DND-41 (cell line): ENCODE data around the gene SUPT16H.
"Not testable (repeated sequence)": the region's sequence is repeated elsewhere in the genome, so short reads cannot be mapped to it uniquely, and the experiment has no call there.

Experiments used
- ATAC-seq: fragments of 200-7000 bp; cut with Tn5 transposase; 3 replicates; pipeline ENCODE4 v1.9.1; 2021; ENCODE audit warnings: low read depth; ENCODE audit not compliant: insufficient read depth
- DNase-seq: peaks from one replicate; pipeline ENCODE4 v3.0.0-alpha.2; 2020
- H2AFZ ChIP-seq: 2 replicates; pipeline ENCODE4 v1.6.0; 2012; ENCODE audit warnings: low read depth, low read length
- H3K27ac ChIP-seq: 2 replicates; pipeline ENCODE4 v1.5.1; 2012; ENCODE audit warnings: low read length, inconsistent platforms
- H3K27me3 ChIP-seq: fragments of 200-600 bp; sonication (generic); 2 replicates; pipeline ENCODE4 v1.6.0; 2012; ENCODE audit warnings: low read length, mild to moderate bottlenecking, inconsistent platforms; ENCODE audit not compliant: insufficient read depth, poor library complexity
- H3K36me3 ChIP-seq: 2 replicates; pipeline ENCODE4 v1.5.1; 2012; ENCODE audit warnings: low read length, inconsistent platforms; ENCODE audit not compliant: insufficient read depth
- H3K4me1 ChIP-seq: 2 replicates; pipeline ENCODE4 v1.5.1; 2012; ENCODE audit warnings: mild to moderate bottlenecking, low read length; ENCODE audit not compliant: insufficient read depth
- H3K4me2 ChIP-seq: 2 replicates; pipeline ENCODE4 v1.6.0; 2012; ENCODE audit warnings: mild to moderate bottlenecking, moderate library complexity, low read length, inconsistent platforms; ENCODE audit not compliant: insufficient read depth
- H3K4me3 ChIP-seq, 2 experiments: fragments of 200-600 bp in 1 of 2; shearing (Covaris generic) in 1 of 2; 2 replicates each; pipeline ENCODE4 v1.5.1; 2012 to 2016; ENCODE audit warnings: inconsistent platforms in 2 of 2, low read length in 2 of 2, mild to moderate bottlenecking in 2 of 2, low read depth in 1 of 2, moderate library complexity in 1 of 2
- H3K79me2 ChIP-seq: 2 replicates; pipeline ENCODE4 v1.6.0; 2012; ENCODE audit warnings: low read length, inconsistent platforms; ENCODE audit not compliant: insufficient read depth
- H3K9ac ChIP-seq: 2 replicates; pipeline ENCODE4 v1.6.0; 2012; ENCODE audit warnings: low read depth, mild to moderate bottlenecking, inconsistent platforms, low read length, moderate library complexity
- H3K9me3 ChIP-seq: 2 replicates; pipeline ENCODE4 v1.5.1; 2012; ENCODE audit warnings: low read length, moderate library complexity, mild to moderate bottlenecking, inconsistent platforms; ENCODE audit not compliant: insufficient read depth, severe bottlenecking
- H4K20me1 ChIP-seq: 2 replicates; pipeline ENCODE4 v1.6.0; 2012; ENCODE audit warnings: low read length; ENCODE audit not compliant: insufficient read depth
- EZH2 ChIP-seq: IDR thresholded peaks from 3 replicates; pipeline ENCODE4 v1.6.1; 2012; ENCODE audit warnings: borderline replicate concordance, low read depth, mild to moderate bottlenecking, moderate library complexity, low read length, inconsistent platforms; ENCODE audit not compliant: severe bottlenecking
- TF ChIP-seq, protein P1 (sequence below): IDR thresholded peaks from 2 replicates; pipeline ENCODE4 v1.5.1; 2012; ENCODE audit warnings: borderline replicate concordance, low read length, moderate library complexity, mild to moderate bottlenecking; ENCODE audit not compliant: poor library complexity, severe bottlenecking; ENCODE audit errors: extremely low read depth

The SUPT16H gene

DNA sequence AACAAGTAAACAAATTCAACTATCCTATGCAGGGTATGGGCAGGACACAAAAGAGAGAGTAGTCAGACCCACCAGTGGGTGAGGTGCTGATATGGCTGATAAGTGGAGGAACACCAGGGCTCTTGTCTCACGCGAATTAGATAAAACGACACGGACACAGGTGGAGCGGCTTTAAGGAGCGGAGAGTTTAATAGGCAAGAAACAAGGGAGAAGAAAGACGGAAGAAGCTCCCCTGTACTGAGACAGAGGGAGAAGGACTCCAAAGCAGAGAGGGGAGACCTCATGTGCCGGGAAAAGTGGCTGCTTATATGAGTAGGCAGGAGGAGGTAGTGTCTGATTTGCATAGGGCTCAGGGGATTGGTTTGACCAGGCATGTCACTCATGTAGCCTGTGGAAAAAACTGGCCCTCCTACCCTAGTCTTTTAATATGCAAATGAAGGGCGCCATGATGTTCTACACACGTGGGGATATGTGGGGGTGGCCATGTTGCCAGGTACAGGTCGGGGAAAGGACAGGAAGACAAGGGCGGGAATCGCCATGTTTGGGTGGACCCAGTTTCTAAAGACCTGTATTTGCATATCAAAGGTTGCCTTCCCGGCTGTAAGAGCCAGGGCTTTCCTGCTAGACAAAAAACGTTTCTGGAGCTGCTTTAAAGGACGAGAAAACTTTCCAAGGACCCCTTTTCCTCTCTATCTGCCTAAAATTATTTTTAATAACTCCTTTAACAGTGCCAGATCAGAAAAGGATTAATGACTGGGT is 75.2 kb downstream of the SUPT16H start:
- Histone ChIP-seq H2AFZ (no peak overlapping the region), H3K4me3 (no peak overlapping the region), H3K9ac (no peak overlapping the region), H3K4me1 (no peaks in the 10 kb centered on the region), H3K79me2 (no peaks in the 10 kb centered on the region), H3K27me3 (no peaks in the 10 kb centered on the region), H3K9me3 (no peaks in the 10 kb centered on the region), H4K20me1 (no peaks in the 10 kb centered on the region), H3K27ac (no peak overlapping the region), H3K36me3 (no peaks in the 10 kb centered on the region), H3K4me2 (no peak overlapping the region)
- TF ChIP-seq EZH2, result no peak
- TF ChIP-seq, protein P1, sequence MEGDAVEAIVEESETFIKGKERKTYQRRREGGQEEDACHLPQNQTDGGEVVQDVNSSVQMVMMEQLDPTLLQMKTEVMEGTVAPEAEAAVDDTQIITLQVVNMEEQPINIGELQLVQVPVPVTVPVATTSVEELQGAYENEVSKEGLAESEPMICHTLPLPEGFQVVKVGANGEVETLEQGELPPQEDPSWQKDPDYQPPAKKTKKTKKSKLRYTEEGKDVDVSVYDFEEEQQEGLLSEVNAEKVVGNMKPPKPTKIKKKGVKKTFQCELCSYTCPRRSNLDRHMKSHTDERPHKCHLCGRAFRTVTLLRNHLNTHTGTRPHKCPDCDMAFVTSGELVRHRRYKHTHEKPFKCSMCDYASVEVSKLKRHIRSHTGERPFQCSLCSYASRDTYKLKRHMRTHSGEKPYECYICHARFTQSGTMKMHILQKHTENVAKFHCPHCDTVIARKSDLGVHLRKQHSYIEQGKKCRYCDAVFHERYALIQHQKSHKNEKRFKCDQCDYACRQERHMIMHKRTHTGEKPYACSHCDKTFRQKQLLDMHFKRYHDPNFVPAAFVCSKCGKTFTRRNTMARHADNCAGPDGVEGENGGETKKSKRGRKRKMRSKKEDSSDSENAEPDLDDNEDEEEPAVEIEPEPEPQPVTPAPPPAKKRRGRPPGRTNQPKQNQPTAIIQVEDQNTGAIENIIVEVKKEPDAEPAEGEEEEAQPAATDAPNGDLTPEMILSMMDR, result no peak
- ATAC-seq (peak; percentile 48), DNase-seq (peak; percentile 14)

- Histone ChIP-seq H3K79me2 (no peaks in the 10 kb centered on the region), H3K27ac (no peak overlapping the region), H3K4me1 (no peaks in the 10 kb centered on the region), H3K9ac (no peak overlapping the region), H2AFZ (no peak overlapping the region), H3K9me3 (no peaks in the 10 kb centered on the region), H3K4me3 (no peak overlapping the region), H3K27me3 (no peaks in the 10 kb centered on the region), H4K20me1 (no peaks in the 10 kb centered on the region), H3K36me3 (no peaks in the 10 kb centered on the region), H3K4me2 (no peak overlapping the region)
- TF ChIP-seq, protein P1, result no peak
- TF ChIP-seq EZH2, result no peak
- no peak for DNase-seq
- ATAC-seq, result no peak
Measured at GRCh38 chr14:21308132-21308478, 75.7 kb downstream of the SUPT16H start.

- Histone ChIP-seq H3K9ac (no peak overlapping the region), H3K27ac (no peak overlapping the region)
Measured at GRCh38 chr14:21307637-21308036, 76.2 kb downstream of the SUPT16H start.

GRCh38 chr14:21302836-21303140 is 81.0 kb downstream of the SUPT16H start:
- H3K4me3 ChIP-seq, H3K79me2 ChIP-seq, H3K9ac ChIP-seq, H3K36me3 ChIP-seq, ATAC-seq, H3K27me3 ChIP-seq, H3K9me3 ChIP-seq, H2AFZ ChIP-seq, H3K4me2 ChIP-seq, H4K20me1 ChIP-seq, DNase-seq, H3K27ac ChIP-seq, H3K4me1 ChIP-seq: not testable (repeated sequence)

More at GRCh38 chr14:21307637-21308036, 76.2 kb downstream of the SUPT16H start:
- Histone ChIP-seq H3K79me2 (no peaks in the 10 kb centered on the region), H3K4me3 (no peak overlapping the region), H3K4me2 (no peak overlapping the region), H3K36me3 (no peaks in the 10 kb centered on the region), H4K20me1 (no peaks in the 10 kb centered on the region), H3K9me3 (no peaks in the 10 kb centered on the region), H2AFZ (no peak overlapping the region), H3K4me1 (no peaks in the 10 kb centered on the region), H3K27me3 (no peaks in the 10 kb centered on the region)
- TF ChIP-seq EZH2, result no peak
- TF ChIP-seq, protein P1, result no peak
- DNase-seq (no peak), ATAC-seq (no peak)
